Measurements from ENCODE around the gene TMED5.

TMED5 gene

GRCh38 chr1:93111561-93111960 lies 68.7 kb downstream of the TMED5 start:
- no peak for TF ChIP-seq CTCF (IDR thresholded peaks at IDR 0.05; ENCODE audit: low read depth, low read length)
- H3K4me3 ChIP-seq (replicated peaks in 1 of 2; ENCODE audit: low read depth in 2 of 2, low read length in 2 of 2): no peak overlapping the region

GRCh38 chr1:93111065-93111464 lies 69.1 kb downstream of the TMED5 start:
- no peak for TF ChIP-seq CTCF (IDR thresholded peaks at IDR 0.05; ENCODE audit: low read depth, low read length)
- no peak overlapping the region for H3K4me3 ChIP-seq (replicated peaks in 1 of 2; ENCODE audit: low read depth in 2 of 2, low read length in 2 of 2)
- DNase-seq (ENCODE audit: low read depth in 2 of 2): no peak

More at GRCh38 chr1:93111561-93111960, 68.7 kb downstream of the TMED5 start:
- peak; percentile 13 to 15 for DNase-seq (ENCODE audit: low read depth in 2 of 2)

GRCh38 chr1:93109578-93109977 lies 70.6 kb downstream of the TMED5 start:
- no peak for DNase-seq (ENCODE audit: low read depth in 2 of 2)
- TF ChIP-seq CTCF (IDR thresholded peaks at IDR 0.05; ENCODE audit: low read depth, low read length): no peak
- no peak overlapping the region for H3K4me3 ChIP-seq (replicated peaks in 1 of 2; ENCODE audit: low read depth in 2 of 2, low read length in 2 of 2)

- TF ChIP-seq CTCF (IDR thresholded peaks at IDR 0.05; ENCODE audit: low read depth, low read length): no peak
- H3K4me3 ChIP-seq (replicated peaks in 1 of 2; ENCODE audit: low read depth in 2 of 2, low read length in 2 of 2): no peak overlapping the region
- DNase-seq (ENCODE audit: low read depth in 2 of 2): no peak
Measured at GRCh38 chr1:93108335-93108734, 71.9 kb downstream of the TMED5 start.

GRCh38 chr1:93107395-93107794 lies 72.8 kb downstream of the TMED5 start:
- no peak overlapping the region for H3K4me3 ChIP-seq (replicated peaks in 1 of 2; ENCODE audit: low read depth in 2 of 2, low read length in 2 of 2)
- no peak for TF ChIP-seq CTCF (IDR thresholded peaks at IDR 0.05; ENCODE audit: low read depth, low read length)

GRCh38 chr1:93106226-93106625 lies 74.0 kb downstream of the TMED5 start:
- no peak for TF ChIP-seq CTCF (IDR thresholded peaks at IDR 0.05; ENCODE audit: low read depth, low read length)
- H3K4me3 ChIP-seq (replicated peaks in 1 of 2; ENCODE audit: low read depth in 2 of 2, low read length in 2 of 2): no peak overlapping the region
- no peak for DNase-seq (ENCODE audit: low read depth in 2 of 2)

More at GRCh38 chr1:93107395-93107794, 72.8 kb downstream of the TMED5 start:
- DNase-seq (ENCODE audit: low read depth in 2 of 2): no peak

GRCh38 chr1:93102142-93102541 lies 78.1 kb downstream of the TMED5 start:
- no peak for TF ChIP-seq CTCF (IDR thresholded peaks at IDR 0.05; ENCODE audit: low read depth, low read length)
- no peak for DNase-seq (ENCODE audit: low read depth in 2 of 2)
- no peak overlapping the region for H3K4me3 ChIP-seq (replicated peaks in 1 of 2; ENCODE audit: low read depth in 2 of 2, low read length in 2 of 2)
